ENCODE measurements around the gene KCNIP3. TPM values are rescaled to one million over a fixed set of nuclear protein-coding genes. Genes with fewer than 3 reads are reported as not detected.

Gene KCNIP3
- total RNA-seq, 1 donor from 2014 or later: not detected

DNA sequence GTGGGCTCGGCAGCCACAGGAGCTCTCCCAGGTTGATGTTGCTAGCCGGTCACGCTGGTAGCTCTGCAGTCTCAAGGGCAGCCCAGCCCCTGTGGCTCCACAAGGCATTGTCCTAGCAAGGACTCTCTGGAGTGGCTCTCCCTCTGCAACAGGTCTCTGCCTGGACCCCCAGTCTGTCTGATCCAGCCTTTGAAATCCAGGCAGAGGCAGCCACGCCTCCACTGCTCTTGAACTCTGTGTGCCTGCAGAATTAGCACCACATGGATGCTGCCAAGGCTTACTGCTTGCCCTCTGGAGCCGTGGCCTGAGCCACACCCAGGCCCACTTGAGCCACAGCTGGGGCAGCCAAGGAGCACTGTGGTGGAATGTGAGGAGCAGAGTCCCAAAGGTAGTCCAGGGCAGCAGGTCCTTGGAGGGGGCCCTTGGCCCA, 62.4 kb downstream of the KCNIP3 start:
- no peaks in the 10 kb centered on the region for H3K9me3 Mint-ChIP-seq
- CTCF ChIA-PET: no interaction called here
- intact Hi-C loops (cut with micrococcal nuclease): no loop called here

DNA sequence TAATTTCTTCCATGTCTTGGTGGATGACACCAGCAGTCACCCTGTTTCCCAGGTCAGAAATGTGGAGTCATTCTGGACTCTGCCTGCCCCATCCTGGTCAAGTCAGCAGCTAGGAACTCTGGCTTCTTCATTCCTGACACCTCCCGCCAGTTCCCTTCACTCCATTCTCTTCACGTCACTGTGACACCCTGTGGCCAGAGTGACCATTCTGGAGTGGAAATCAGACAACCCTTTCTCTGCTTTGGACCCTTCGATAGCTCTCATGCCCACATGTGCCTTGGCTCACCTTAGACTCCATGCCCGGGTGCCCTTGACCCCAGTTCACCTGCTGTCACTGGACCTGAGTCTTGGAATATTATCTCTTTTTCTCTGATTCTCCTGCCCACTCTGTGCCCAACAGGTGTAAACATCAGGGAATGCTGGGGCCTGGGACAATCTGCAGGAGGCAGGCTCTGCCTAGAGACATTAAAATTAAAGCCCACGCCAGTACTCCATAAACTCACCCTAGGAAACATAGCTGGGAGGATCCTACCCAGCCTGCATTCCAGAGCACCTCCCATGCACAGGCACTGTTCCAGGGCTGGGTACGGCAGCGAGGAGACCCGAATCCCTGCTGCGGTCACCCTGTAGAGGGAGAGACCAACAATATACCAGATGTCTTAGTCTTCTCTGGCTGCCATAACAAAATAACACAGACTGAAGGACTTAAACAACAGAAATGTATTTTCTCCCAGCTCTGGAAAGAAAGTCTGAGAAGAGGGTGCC, 64.3 kb downstream of the KCNIP3 start:
- intact Hi-C loops (cut with micrococcal nuclease): no loop called here
- no peaks in the 10 kb centered on the region for H3K4me1 Mint-ChIP-seq

More for the DNA sequence above, 62.4 kb downstream of the KCNIP3 start:
- Mint-ChIP-seq H3K4me3 (no peak overlapping the region), H3K27me3 (peaks cover 12% of the 10 kb centered on the region), H3K36me3 (ENCODE audit: low read depth) (no peaks in the 10 kb centered on the region), H3K27ac (no peak overlapping the region), H3K4me1 (no peaks in the 10 kb centered on the region)
- POLR2A ChIA-PET: no interaction called here
- ATAC-seq (ENCODE audit: low read depth) (no peak), DNase-seq (no peak)
- TF ChIP-seq, protein P1, sequence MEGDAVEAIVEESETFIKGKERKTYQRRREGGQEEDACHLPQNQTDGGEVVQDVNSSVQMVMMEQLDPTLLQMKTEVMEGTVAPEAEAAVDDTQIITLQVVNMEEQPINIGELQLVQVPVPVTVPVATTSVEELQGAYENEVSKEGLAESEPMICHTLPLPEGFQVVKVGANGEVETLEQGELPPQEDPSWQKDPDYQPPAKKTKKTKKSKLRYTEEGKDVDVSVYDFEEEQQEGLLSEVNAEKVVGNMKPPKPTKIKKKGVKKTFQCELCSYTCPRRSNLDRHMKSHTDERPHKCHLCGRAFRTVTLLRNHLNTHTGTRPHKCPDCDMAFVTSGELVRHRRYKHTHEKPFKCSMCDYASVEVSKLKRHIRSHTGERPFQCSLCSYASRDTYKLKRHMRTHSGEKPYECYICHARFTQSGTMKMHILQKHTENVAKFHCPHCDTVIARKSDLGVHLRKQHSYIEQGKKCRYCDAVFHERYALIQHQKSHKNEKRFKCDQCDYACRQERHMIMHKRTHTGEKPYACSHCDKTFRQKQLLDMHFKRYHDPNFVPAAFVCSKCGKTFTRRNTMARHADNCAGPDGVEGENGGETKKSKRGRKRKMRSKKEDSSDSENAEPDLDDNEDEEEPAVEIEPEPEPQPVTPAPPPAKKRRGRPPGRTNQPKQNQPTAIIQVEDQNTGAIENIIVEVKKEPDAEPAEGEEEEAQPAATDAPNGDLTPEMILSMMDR (IDR thresholded peaks at IDR 0.05): no peak

DNA sequence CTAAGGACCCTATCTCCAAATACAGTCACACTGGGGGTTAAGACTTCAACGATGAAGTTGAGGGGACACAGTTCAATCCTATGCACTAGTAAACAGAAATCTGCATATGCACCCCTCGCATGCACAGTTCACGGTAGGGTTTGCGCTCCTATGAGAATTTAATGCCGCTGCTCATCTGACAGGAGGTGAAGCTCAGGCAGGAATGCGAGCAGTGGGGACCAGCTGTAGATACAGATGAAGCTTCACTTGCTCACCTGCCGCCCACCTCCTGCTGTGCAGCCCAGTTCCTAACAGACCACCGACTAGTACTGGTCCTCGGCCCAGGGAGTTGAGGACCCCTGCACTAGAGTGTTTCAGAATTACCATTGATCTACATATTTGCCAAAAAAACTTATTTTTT, 65.3 kb downstream of the KCNIP3 start:
- POLR2A ChIA-PET: no interaction called here
- H3K4me3 Mint-ChIP-seq: no peak overlapping the region
- H3K4me1 Mint-ChIP-seq: no peaks in the 10 kb centered on the region
- intact Hi-C loops (cut with micrococcal nuclease): no loop called here
- ATAC-seq (ENCODE audit: low read depth) (no peak), DNase-seq (no peak)
- H3K36me3 Mint-ChIP-seq (ENCODE audit: low read depth): no peaks in the 10 kb centered on the region
- H3K9me3 Mint-ChIP-seq: no peaks in the 10 kb centered on the region
- TF ChIP-seq, protein P1 (IDR thresholded peaks at IDR 0.05): no peak
- CTCF ChIA-PET: no interaction called here
- H3K27ac Mint-ChIP-seq: no peak overlapping the region
- peaks cover 14% of the 10 kb centered on the region for H3K27me3 Mint-ChIP-seq

More for the DNA sequence above, 64.3 kb downstream of the KCNIP3 start:
- ChIA-PET CTCF (no interaction called here), POLR2A (no interaction called here)
- Mint-ChIP-seq H3K36me3 (ENCODE audit: low read depth) (no peaks in the 10 kb centered on the region), H3K27me3 (peaks cover 14% of the 10 kb centered on the region), H3K9me3 (no peaks in the 10 kb centered on the region), H3K4me3 (no peak overlapping the region), H3K27ac (no peak overlapping the region)
- TF ChIP-seq, protein P1 (IDR thresholded peaks at IDR 0.05): no peak
- ATAC-seq (ENCODE audit: low read depth) (no peak), DNase-seq (no peak)

DNA sequence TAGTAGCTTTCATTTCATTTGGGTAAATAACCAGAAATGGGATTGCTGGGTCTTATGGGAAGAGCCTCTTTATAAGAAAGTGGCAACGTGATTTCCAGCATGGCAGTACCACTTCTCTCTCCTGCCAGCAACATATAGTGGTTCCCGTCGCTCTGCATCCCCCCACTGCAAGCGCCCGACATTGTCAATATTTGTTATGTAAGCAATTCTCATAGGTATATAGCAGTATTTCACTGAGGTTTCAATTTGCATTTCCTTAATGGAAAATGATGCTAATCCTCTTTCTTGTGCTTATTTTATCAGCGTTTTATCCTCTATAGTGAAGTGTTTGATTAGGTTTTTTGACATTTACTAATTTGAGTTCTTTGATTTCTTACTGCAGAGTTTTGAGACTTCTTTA, 69.4 kb downstream of the KCNIP3 start:
- ChIA-PET POLR2A (no interaction called here), CTCF (no interaction called here)
- no peak for ATAC-seq (ENCODE audit: low read depth)
- H3K9me3 Mint-ChIP-seq: peaks cover 7% of the 10 kb centered on the region
- no peak overlapping the region for H3K4me3 Mint-ChIP-seq
- DNase-seq: no peak
- no peaks in the 10 kb centered on the region for H3K36me3 Mint-ChIP-seq (ENCODE audit: low read depth)
- no peaks in the 10 kb centered on the region for H3K4me1 Mint-ChIP-seq
- intact Hi-C loops (cut with micrococcal nuclease): no loop called here
- peaks cover 2% of the 10 kb centered on the region for H3K27me3 Mint-ChIP-seq
- H3K27ac Mint-ChIP-seq: no peak overlapping the region
- TF ChIP-seq, protein P1 (IDR thresholded peaks at IDR 0.05): no peak

DNA sequence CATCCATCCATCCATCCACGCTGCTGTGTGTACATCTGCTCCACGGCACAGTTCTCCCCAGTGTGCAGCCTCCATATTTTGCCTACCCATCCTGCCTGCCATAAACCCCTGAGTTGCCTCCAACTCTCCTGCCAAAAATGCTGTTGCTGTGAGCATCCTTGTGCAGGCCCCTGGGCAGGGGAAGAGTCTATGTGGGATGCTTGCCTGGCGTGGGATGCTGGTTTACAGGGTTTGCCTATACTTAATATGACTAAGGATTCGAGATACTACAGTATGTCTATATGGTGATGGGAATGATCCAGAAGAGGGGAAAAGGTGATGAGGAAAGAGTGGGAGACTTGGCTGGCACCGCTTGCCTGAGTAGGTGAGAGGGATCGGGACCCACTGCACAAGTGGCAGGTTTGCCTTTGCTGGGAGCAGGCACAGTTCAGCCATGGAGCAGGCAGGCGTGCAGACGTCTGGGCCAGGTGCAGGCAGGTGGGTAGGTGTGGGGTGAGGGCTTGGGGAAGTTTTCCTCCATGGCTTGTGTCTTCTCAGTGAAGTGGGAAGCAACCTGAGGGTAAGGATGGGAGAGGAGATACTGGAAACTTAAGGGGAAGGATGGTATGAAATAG, 75.2 kb downstream of the KCNIP3 start:
- CTCF ChIA-PET: no interaction called here
- Mint-ChIP-seq H3K4me3 (no peak overlapping the region), H3K9me3 (peaks cover 9% of the 10 kb centered on the region), H3K4me1 (no peaks in the 10 kb centered on the region), H3K27me3 (peaks cover 8% of the 10 kb centered on the region), H3K36me3 (ENCODE audit: low read depth) (no peaks in the 10 kb centered on the region), H3K27ac (no peak overlapping the region)
- TF ChIP-seq, protein P1 (IDR thresholded peaks at IDR 0.05): no peak
- DNase-seq: no peak
- intact Hi-C loops (cut with micrococcal nuclease): no loop called here
- POLR2A ChIA-PET: no interaction called here
- ATAC-seq (ENCODE audit: low read depth): no peak
